GM19452 (cell line): Measurements from ENCODE around the gene CD59.
"Not testable (repeated sequence)": the region's sequence is repeated elsewhere in the genome, so short reads cannot be mapped to it uniquely, and the experiment has no call there.

Experiments used
- ATAC-seq: cut with Tn5 transposase; IDR thresholded peaks from one replicate; pipeline ENCODE4 v1.9.1; 2021; ENCODE audit not compliant: unreplicated experiment

CD59 gene

GRCh38 chr11:33743291-33743690 is 7.1 kb upstream of the CD59 start:
- no peak for ATAC-seq

- ATAC-seq = no peak
These were observed 6.1 kb upstream of the CD59 start for GRCh38 chr11:33742249-33742851.

- ATAC-seq = no peak
These were observed 5.6 kb upstream of the CD59 start for GRCh38 chr11:33741806-33742205.

GRCh38 chr11:33737362-33737821 is 1.2 kb upstream of the CD59 start:
- ATAC-seq = no peak

GRCh38 chr11:33735271-33736147 is 714 bp downstream of the CD59 start:
- peak; percentile 61 for ATAC-seq

GRCh38 chr11:33734441-33735270 is 1.6 kb downstream of the CD59 start:
- no peak for ATAC-seq

- no peak for ATAC-seq
These were observed 2.2 kb downstream of the CD59 start for GRCh38 chr11:33733980-33734379.

- ATAC-seq = no peak
These were observed 4.3 kb downstream of the CD59 start for GRCh38 chr11:33731723-33732531.

- ATAC-seq = no peak
These were observed 5.5 kb downstream of the CD59 start for GRCh38 chr11:33730716-33731115.

GRCh38 chr11:33729072-33729664 is 7.1 kb downstream of the CD59 start:
- not testable (repeated sequence) for ATAC-seq

GRCh38 chr11:33727539-33727938 is 8.7 kb downstream of the CD59 start:
- ATAC-seq = not testable (repeated sequence)

GRCh38 chr11:33725496-33725895 is 10.7 kb downstream of the CD59 start:
- ATAC-seq = no peak

GRCh38 chr11:33724644-33725035 is 11.6 kb downstream of the CD59 start:
- no peak for ATAC-seq

- ATAC-seq = no peak
These were observed 12.9 kb downstream of the CD59 start for GRCh38 chr11:33723238-33723881.

GRCh38 chr11:33722590-33723234 is 13.5 kb downstream of the CD59 start:
- peak; percentile 79 for ATAC-seq

- ATAC-seq = no peak
These were observed 14.2 kb downstream of the CD59 start for GRCh38 chr11:33721984-33722383.

- ATAC-seq = no peak
These were observed 14.8 kb downstream of the CD59 start for GRCh38 chr11:33721426-33721825.

- ATAC-seq = no peak
These were observed 16.6 kb downstream of the CD59 start for GRCh38 chr11:33719587-33719986.

GRCh38 chr11:33718440-33718839 is 17.8 kb downstream of the CD59 start:
- ATAC-seq = no peak
